Measurements from ENCODE around the gene PHAX. TPM values are rescaled to one million over a fixed set of nuclear protein-coding genes. Genes with fewer than 3 reads are reported as not detected.
A peak's percentile ranks its signal among the peaks of the same experiment; 100 is the strongest.

Gene PHAX
- total and polyA plus RNA-seq, 10 of the 15 experiments (the other 5 are each of a cell fraction or from before 2014, with no cell fraction given) = 28.2 to 88.7 (median 60.3) TPM

- SMC1A ChIA-PET (ENCODE audit: uncharacterized antibody, unreplicated experiment) = interaction anchor here (1.1 to 1.9 kb wide), 4 partner anchors 10 to 17 kb away, joined by 4 to 6 read pairs (median 4); no protein-coding TSS in a partner anchor
- H3K79me2 ChIP-seq (ENCODE audit: control insufficient read depth, insufficient read depth, low read length) = no peaks in the 10 kb centered on the region
- ATAC-seq (peak; percentile 48; the same call in 2 of the 3 replicates), DNase-seq (ENCODE audit: low read depth, low spot score) (no peak), FAIRE-seq (no peak)
- no peaks in the 10 kb centered on the region for H4K20me1 ChIP-seq (ENCODE audit: control insufficient read depth, insufficient read depth)
- 52% methylated on average over 1 of the region's 1 CpG for WGBS (ENCODE audit: insufficient coverage, insufficient replicate concordance, low lambda C conversion rate, missing lambda C conversion rate)
- no peaks in the 10 kb centered on the region for H3K27me3 ChIP-seq (replicated peaks in 1 of 2; ENCODE audit: control insufficient read depth in 2 of 2, insufficient read depth in 2 of 2, low read length in 1 of 2)
- no peaks in the 10 kb centered on the region for H3K36me3 ChIP-seq (ENCODE audit: control insufficient read depth in 2 of 2, insufficient read depth in 2 of 2, low read length in 1 of 2)
- no peak overlapping the region for H3K27ac ChIP-seq (ENCODE audit: control insufficient read depth, insufficient read depth)
- RAD21 ChIA-PET (ENCODE audit: unreplicated experiment) = no interaction called here
- in situ Hi-C loops (cut with MboI) (no loop called here), intact Hi-C loops (cut with micrococcal nuclease; ENCODE audit: unreplicated experiment) (no loop called here)
- H3K4me1 ChIP-seq (ENCODE audit: control insufficient read depth, insufficient read depth, low read length) = no peaks in the 10 kb centered on the region
- H3K4me3 ChIP-seq = no peak overlapping the region
- H2AFZ ChIP-seq (ENCODE audit: control insufficient read depth, low read depth, low read length) = peak overlapping the region; percentile 64
- no TSS peak for BruUV-seq (replicated peaks)
- POLR2A ChIA-PET = no interaction called here
- H3K4me2 ChIP-seq (ENCODE audit: control insufficient read depth, insufficient read depth) = no peak overlapping the region; the same call in 1 of the 2 replicates
- no peak for TF ChIP-seq RCOR1 (conservative IDR thresholded peaks at IDR 0.05; ENCODE audit: low read depth, low read length)
- TF ChIP-seq SPI1 (IDR thresholded peaks at IDR 0.05; ENCODE audit: borderline replicate concordance, insufficient read depth, low read depth, low read length) = 0 out of 2 replicates have a peak, but pooled peaks have one; percentile 40
- TF ChIP-seq, protein P1, sequence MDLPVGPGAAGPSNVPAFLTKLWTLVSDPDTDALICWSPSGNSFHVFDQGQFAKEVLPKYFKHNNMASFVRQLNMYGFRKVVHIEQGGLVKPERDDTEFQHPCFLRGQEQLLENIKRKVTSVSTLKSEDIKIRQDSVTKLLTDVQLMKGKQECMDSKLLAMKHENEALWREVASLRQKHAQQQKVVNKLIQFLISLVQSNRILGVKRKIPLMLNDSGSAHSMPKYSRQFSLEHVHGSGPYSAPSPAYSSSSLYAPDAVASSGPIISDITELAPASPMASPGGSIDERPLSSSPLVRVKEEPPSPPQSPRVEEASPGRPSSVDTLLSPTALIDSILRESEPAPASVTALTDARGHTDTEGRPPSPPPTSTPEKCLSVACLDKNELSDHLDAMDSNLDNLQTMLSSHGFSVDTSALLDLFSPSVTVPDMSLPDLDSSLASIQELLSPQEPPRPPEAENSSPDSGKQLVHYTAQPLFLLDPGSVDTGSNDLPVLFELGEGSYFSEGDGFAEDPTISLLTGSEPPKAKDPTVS (IDR thresholded peaks at IDR 0.05; ENCODE audit: low read depth, low read length) = no peak
- no peak for TF ChIP-seq GATAD2B (conservative IDR thresholded peaks at IDR 0.05; ENCODE audit: low read depth)
- TF ChIP-seq TARDBP (IDR thresholded peaks at IDR 0.05; ENCODE audit: borderline replicate concordance) = no peak
- no peak for TF ChIP-seq ZNF24 (IDR thresholded peaks at IDR 0.05)
- no peak for TF ChIP-seq TCF12 (IDR thresholded peaks at IDR 0.05; ENCODE audit: low read depth, low read length)
- CTCF ChIA-PET = interaction anchor here (0.6 to 1.2 kb wide), 5 partner anchors 15 to 588 kb away, joined by 3 to 4 read pairs (median 3); no protein-coding TSS in a partner anchor
- H3K9me3 ChIP-seq (replicated peaks; ENCODE audit: control insufficient read depth, insufficient read depth, low read length) = no peaks in the 10 kb centered on the region; the same call in none of the 3 replicates
- H3K9ac ChIP-seq (ENCODE audit: control insufficient read depth, insufficient read depth, low read length) = no peak overlapping the region
Observed at GRCh38 chr5:126640866-126641265, 40.1 kb downstream of the PHAX start.

Data from GM12878 (cell line).